VCaP (cell line): ENCODE results near the gene CDCP2.

Experiments used
- H3K27ac ChIP-seq: fragments of 450-650 bp; 2 replicates; pipeline ENCODE4 v1.5.1; 2017
- CTCF ChIP-seq: fragments of 450-650 bp; conservative IDR thresholded peaks from 2 replicates; pipeline ENCODE4 v1.5.1; 2017; ENCODE audit warnings: mild to moderate bottlenecking, moderate library complexity

Gene CDCP2

GRCh38 chr1:54142146-54142900, 10.5 kb downstream of the CDCP2 start:
- no peak for TF ChIP-seq CTCF
- no peak overlapping the region for H3K27ac ChIP-seq

- TF ChIP-seq CTCF, result no peak
- no peak overlapping the region for H3K27ac ChIP-seq
Observed at GRCh38 chr1:54139711-54140110, 13.1 kb downstream of the CDCP2 start.

- H3K27ac ChIP-seq, result no peak overlapping the region
Observed at GRCh38 chr1:54138994-54139393, 13.8 kb downstream of the CDCP2 start.

GRCh38 chr1:54137534-54138061, 15.2 kb downstream of the CDCP2 start:
- peak overlapping the region; percentile 69 for H3K27ac ChIP-seq
- no peak for TF ChIP-seq CTCF

More at GRCh38 chr1:54138994-54139393, 13.8 kb downstream of the CDCP2 start:
- TF ChIP-seq CTCF, result no peak

GRCh38 chr1:54136963-54137533, 15.8 kb downstream of the CDCP2 start:
- peak overlapping the region; percentile 69 for H3K27ac ChIP-seq
- no peak for TF ChIP-seq CTCF

- peak overlapping the region; percentile 69 for H3K27ac ChIP-seq
- no peak for TF ChIP-seq CTCF
Observed at GRCh38 chr1:54136269-54136896, 16.4 kb downstream of the CDCP2 start.

- H3K27ac ChIP-seq, result peak overlapping the region; percentile 69; the same call in 1 of the 2 replicates
- no peak for TF ChIP-seq CTCF
Observed at GRCh38 chr1:54135436-54136120, 17.2 kb downstream of the CDCP2 start.
